GM12865 (cell line): ENCODE results near the gene OSBPL1A.

Source experiments
- DNase-seq: peaks from one replicate; pipeline ENCODE4 v3.0.0; 2010; ENCODE audit warnings: low read depth
- H3K4me3 ChIP-seq: 2 replicates; pipeline ENCODE4 v1.5.1; 2011; ENCODE audit warnings: mild to moderate bottlenecking, low read depth, low read length, control low read depth
- CTCF ChIP-seq: IDR thresholded peaks from 2 replicates; pipeline ENCODE4 v1.5.1; 2011; ENCODE audit warnings: low read length, control low read depth, low read depth, inconsistent platforms; ENCODE audit not compliant: insufficient read depth; ENCODE audit errors: missing control alignments

Gene OSBPL1A

GRCh38 chr18:24265502-24266064, 132.0 kb downstream of the OSBPL1A start:
- TF ChIP-seq CTCF: no peak

GRCh38 chr18:24263050-24263449, 134.6 kb downstream of the OSBPL1A start:
- no peak for DNase-seq
- no peak for TF ChIP-seq CTCF
- no peak overlapping the region for H3K4me3 ChIP-seq

More at GRCh38 chr18:24265502-24266064, 132.0 kb downstream of the OSBPL1A start:
- no peak for DNase-seq
- no peak overlapping the region for H3K4me3 ChIP-seq

DNA sequence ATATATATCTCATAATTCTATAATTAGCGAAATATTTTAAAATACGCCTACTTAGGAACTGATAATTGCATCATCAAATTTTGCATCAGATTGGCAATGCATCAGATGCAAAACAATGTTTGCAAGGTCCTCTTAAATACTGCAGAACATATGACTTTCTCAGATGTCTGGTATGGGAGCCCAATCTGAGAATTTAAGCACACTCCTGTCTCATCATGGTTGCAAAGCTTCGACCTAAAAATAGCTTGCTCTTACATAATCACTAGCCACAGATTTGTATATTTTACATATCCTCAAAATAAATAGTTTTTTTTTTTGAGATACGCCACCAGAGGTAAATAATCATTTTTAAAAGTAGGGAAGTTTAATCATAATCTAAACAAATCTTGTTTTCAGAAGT, 135.5 kb downstream of the OSBPL1A start:
- H3K4me3 ChIP-seq: no peak overlapping the region
- no peak for TF ChIP-seq CTCF
- no peak for DNase-seq

- DNase-seq: no peak
- no peak for TF ChIP-seq CTCF
- no peak overlapping the region for H3K4me3 ChIP-seq
Measured at GRCh38 chr18:24259869-24260641, 137.6 kb downstream of the OSBPL1A start.

- no peak for DNase-seq
- TF ChIP-seq CTCF: no peak
- H3K4me3 ChIP-seq: no peak overlapping the region
Measured at GRCh38 chr18:24254071-24254470, 143.6 kb downstream of the OSBPL1A start.

DNA sequence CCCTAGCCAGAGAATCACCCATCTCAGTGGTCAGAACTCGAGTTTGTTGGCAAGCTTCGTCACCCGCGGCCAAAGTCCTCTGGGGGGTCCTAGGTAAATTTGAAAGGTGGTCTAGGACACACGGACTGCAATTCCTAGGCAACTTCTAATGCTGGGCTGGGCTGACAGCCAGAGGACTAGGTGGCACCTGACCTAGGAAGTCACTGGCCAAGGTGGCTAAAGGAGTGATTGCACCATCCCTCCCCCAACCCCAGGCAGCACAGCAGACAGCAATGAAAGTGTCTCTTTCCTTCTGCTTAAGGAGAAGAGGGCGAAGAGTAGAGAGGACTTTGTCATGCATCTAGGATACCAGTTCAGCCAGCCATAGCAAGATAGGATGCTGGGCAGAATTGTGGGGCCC, 147.9 kb downstream of the OSBPL1A start:
- H3K4me3 ChIP-seq: no peak overlapping the region
- DNase-seq: no peak
- TF ChIP-seq CTCF: no peak
